Activated T-helper 1 cell treated with anti-CD3 and anti-CD28 coated beads, Interleukin-12 subunit alpha, Interleukin-12 subunit beta, Interleukin-2, Interleukin-4 antibody, amounts not matched to agents 30 ng/mL and 10 ng/mL and 1 ng/mL, durations not matched to agents 14 hours and 24 hours and 36 hours (primary cell): Measurements from ENCODE around the gene RHBDF2. TPM values are rescaled to one million over a fixed set of nuclear protein-coding genes. Genes with fewer than 3 reads are reported as not detected.

Experiments used
- DNase-seq: peaks from one replicate; pipeline ENCODE4 v3.0.0; 2021; ENCODE audit warnings: low spot score
- H3K27ac Mint-ChIP-seq: one replicate; pipeline ENCODE4 v1.8.0; 2021; ENCODE audit warnings: mild to moderate bottlenecking, mixed read lengths
- H3K27me3 Mint-ChIP-seq: one replicate; pipeline ENCODE4 v1.8.0; 2022; ENCODE audit warnings: mild to moderate bottlenecking, moderate library complexity, mixed read lengths; ENCODE audit not compliant: insufficient read depth
- H3K36me3 Mint-ChIP-seq: one replicate; pipeline ENCODE4 v1.8.0; 2021; ENCODE audit warnings: low read depth, mixed read lengths
- H3K4me1 Mint-ChIP-seq: one replicate; pipeline ENCODE4 v1.8.0; 2021; ENCODE audit warnings: low read depth, mixed read lengths
- H3K4me3 Mint-ChIP-seq: one replicate; pipeline ENCODE4 v1.8.0; 2021; ENCODE audit warnings: mild to moderate bottlenecking, moderate library complexity, mixed read lengths
- H3K9me3 Mint-ChIP-seq: one replicate; pipeline ENCODE4 v1.8.0; 2021; ENCODE audit warnings: mixed read lengths
- intact Hi-C: fragments of 100-400 bp; cut with micrococcal nuclease; formaldehyde crosslinking; loops from one replicate; pipeline ENCODE4 v1.15.1; 2024
- total RNA-seq: library from RNA; stranded (reverse); gene quantifications from 2 replicates; pipeline ENCODE4 v1.2.3, GENCODE V29; 2022

Gene RHBDF2
- total RNA-seq, 1 donor from 2014 or later = 53.7 TPM

GRCh38 chr17:76444518-76445311 is 56.5 kb downstream of the RHBDF2 start:
- Mint-ChIP-seq H3K27me3 (no peaks in the 10 kb centered on the region), H3K36me3 (peaks cover 1% of the 10 kb centered on the region), H3K9me3 (no peaks in the 10 kb centered on the region), H3K4me1 (peaks cover 81% of the 10 kb centered on the region), H3K27ac (no peak overlapping the region), H3K4me3 (no peak overlapping the region)
- intact Hi-C loops = no loop called here
- no peak for DNase-seq

DNA sequence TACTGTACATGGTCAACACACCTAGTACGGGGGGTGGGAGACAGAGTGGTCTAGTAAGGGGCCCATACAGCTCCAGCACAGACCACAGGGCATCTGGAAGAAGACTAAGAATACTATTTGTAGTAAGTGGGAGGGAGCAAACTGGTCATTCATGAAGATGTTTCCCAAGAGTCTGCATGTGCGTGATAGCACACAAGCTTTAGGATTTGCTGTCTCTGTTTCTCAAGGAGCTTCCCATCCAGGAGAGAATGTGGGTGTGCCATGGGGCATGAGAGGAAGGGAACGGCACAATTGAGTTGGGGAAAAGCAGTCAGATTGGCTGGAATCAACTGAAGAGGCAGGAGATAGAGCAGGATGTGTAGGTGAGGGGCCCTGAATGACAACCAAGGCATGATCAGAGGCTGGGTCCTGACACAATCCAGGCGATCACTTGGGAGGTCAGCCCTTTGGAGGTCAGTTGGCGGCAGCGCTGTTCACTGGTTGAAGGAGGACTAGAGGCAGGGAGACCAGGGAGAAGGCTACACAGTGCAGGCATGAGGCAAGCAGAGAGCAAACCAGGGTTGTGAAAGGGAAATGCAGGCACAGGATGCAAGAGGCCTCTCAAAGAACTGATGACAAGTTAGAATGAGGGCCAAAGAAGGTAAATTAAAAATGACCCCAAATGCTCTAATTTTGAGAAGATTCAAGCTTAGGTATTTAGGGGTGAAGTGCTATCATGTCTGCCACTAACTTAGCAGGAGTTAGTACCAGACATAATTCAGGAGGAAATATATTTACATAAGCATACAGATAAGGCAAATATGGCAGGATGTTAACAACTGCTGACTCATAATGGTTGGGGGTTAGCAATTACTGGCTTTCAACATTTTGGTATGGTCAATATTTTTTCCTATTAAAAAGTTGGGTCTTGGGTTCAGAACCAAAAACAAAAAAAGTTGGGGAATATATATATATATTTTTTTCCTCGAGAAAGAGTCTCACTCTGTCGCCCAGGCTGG is 58.6 kb downstream of the RHBDF2 start:
- no peaks in the 10 kb centered on the region for H3K27me3 Mint-ChIP-seq
- H3K4me1 Mint-ChIP-seq = peaks cover 67% of the 10 kb centered on the region
- peak overlapping the region; percentile 69 for H3K27ac Mint-ChIP-seq
- no peak overlapping the region for H3K4me3 Mint-ChIP-seq
- intact Hi-C loops = no loop called here
- DNase-seq = no peak
- no peaks in the 10 kb centered on the region for H3K9me3 Mint-ChIP-seq
- H3K36me3 Mint-ChIP-seq = peaks cover 4% of the 10 kb centered on the region

DNA sequence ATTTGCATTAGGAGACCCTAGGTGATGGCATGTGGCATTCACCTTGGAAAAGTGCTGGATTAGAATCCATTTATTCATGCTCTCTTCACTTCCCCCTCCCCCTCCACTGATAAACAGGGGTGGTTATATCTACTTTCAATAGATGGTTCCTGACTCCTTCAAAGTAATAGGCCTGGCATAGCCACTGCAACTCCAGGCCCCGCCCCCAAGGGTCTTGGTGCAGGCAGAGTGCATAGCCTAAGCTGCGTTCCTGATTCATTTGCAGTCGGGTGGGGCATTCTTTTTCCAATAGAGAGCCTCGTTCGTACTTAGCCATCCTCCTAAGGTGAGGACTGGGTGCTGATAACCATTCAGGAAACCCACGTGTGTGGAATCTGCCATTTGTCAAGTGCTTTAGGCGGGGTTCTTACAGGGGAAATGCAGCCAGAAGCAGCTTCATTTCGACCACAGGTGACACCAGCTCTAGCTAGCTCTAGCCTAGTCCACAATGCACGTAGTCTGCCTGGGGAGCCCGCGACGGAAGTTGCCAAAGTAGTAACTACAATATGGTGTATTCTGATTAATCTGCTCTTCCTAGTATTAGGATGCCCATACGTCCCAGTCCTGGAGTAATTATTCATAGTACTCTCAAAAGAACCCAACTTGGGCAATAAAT is 59.4 kb downstream of the RHBDF2 start:
- H3K9me3 Mint-ChIP-seq = no peaks in the 10 kb centered on the region
- peaks cover 6% of the 10 kb centered on the region for H3K36me3 Mint-ChIP-seq
- peak overlapping the region; percentile 69 for H3K27ac Mint-ChIP-seq
- H3K27me3 Mint-ChIP-seq = no peaks in the 10 kb centered on the region
- intact Hi-C loops = no loop called here
- peaks cover 59% of the 10 kb centered on the region for H3K4me1 Mint-ChIP-seq
- no peak overlapping the region for H3K4me3 Mint-ChIP-seq
- DNase-seq = no peak

DNA sequence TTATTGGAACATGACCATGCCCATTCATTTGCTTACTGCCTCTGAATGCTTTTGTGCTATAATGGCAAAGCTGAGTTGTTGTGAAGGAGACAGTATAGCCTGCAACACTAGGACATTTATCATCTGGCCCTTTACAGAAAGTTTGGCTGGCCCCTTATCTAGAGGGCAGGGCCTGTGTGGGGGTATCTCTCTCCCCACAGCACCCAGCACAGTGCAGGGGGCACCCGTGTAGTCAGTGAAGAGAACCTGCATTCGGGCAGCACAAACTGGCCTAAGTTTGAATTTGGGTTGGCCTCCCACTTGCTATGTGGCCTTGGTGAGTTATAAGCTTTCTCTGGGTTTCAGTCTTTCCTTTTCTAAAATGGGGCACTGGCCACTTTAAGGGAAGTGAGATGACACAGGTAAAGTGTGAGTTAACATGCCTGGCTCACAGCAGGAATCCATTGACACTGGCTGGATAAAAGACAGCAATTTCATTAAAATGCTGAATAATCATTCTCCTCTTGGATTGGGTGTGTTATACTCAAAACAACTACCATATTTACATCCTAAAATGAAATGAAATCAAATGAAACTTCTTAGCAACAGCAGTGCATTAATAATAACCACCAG is 60.4 kb downstream of the RHBDF2 start:
- H3K4me3 Mint-ChIP-seq = no peak overlapping the region
- peaks cover 50% of the 10 kb centered on the region for H3K4me1 Mint-ChIP-seq

DNA sequence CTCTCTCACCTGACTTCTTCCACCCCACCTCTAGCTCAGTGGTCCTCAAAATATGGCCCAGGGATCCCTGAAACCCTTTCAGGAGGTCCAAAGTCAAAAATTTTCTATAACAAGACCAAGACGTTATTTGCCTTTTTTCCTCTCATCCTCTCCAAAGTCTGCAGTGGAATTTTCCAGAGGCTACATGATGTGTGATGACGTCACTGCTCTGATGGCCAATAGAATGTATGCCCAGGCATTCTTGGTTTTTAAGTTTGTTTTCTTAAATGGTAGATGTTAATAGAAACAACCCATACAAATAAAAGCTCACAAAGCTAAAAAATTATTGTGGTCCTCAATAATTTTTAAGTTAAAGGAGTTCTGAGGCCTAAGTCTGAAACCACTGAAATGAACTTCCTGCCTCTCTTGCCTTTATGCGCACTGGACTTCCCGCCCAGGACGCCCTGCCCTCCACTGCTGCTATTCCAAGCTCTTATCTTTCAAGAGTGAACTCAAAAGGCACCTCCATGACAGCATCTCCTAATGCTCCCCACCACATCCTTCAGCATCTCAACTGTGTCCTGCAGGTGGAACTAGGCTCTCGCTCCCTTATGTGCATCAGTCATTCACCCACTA is 61.8 kb downstream of the RHBDF2 start:
- H3K4me1 Mint-ChIP-seq = peaks cover 35% of the 10 kb centered on the region
- intact Hi-C loops = no loop called here
- H3K9me3 Mint-ChIP-seq = no peaks in the 10 kb centered on the region
- no peak overlapping the region for H3K4me3 Mint-ChIP-seq
- DNase-seq = no peak
- peaks cover 6% of the 10 kb centered on the region for H3K36me3 Mint-ChIP-seq
- no peak overlapping the region for H3K27ac Mint-ChIP-seq
- H3K27me3 Mint-ChIP-seq = no peaks in the 10 kb centered on the region

More for the DNA sequence above, 60.4 kb downstream of the RHBDF2 start:
- H3K36me3 Mint-ChIP-seq = peaks cover 6% of the 10 kb centered on the region
- H3K27ac Mint-ChIP-seq = no peak overlapping the region
- no peak for DNase-seq
- H3K9me3 Mint-ChIP-seq = no peaks in the 10 kb centered on the region
- intact Hi-C loops = no loop called here
- no peaks in the 10 kb centered on the region for H3K27me3 Mint-ChIP-seq

DNA sequence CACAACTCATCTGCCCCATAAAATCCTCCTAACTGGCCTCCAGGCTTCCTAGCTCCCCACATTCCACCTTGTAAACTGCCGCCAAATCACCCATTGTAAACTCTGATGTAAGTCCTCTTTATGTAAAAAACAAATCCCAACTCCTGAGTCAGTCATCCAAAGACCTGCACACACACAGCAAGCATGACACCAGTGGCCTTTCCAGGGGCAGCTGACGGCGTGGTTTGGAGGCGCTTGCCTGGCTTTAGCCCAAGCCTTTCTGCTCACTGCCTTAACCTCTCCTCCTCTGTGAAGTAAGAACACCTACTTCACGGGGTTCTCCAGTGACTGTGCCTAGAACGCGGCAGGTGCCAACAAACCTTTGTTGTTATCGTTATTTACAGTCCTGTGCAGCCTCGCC is 62.3 kb downstream of the RHBDF2 start:
- Mint-ChIP-seq H3K4me3 (no peak overlapping the region), H3K27me3 (no peaks in the 10 kb centered on the region), H3K9me3 (no peaks in the 10 kb centered on the region), H3K27ac (no peak overlapping the region), H3K4me1 (peaks cover 34% of the 10 kb centered on the region), H3K36me3 (peaks cover 6% of the 10 kb centered on the region)
- intact Hi-C loops = no loop called here
- no peak for DNase-seq

DNA sequence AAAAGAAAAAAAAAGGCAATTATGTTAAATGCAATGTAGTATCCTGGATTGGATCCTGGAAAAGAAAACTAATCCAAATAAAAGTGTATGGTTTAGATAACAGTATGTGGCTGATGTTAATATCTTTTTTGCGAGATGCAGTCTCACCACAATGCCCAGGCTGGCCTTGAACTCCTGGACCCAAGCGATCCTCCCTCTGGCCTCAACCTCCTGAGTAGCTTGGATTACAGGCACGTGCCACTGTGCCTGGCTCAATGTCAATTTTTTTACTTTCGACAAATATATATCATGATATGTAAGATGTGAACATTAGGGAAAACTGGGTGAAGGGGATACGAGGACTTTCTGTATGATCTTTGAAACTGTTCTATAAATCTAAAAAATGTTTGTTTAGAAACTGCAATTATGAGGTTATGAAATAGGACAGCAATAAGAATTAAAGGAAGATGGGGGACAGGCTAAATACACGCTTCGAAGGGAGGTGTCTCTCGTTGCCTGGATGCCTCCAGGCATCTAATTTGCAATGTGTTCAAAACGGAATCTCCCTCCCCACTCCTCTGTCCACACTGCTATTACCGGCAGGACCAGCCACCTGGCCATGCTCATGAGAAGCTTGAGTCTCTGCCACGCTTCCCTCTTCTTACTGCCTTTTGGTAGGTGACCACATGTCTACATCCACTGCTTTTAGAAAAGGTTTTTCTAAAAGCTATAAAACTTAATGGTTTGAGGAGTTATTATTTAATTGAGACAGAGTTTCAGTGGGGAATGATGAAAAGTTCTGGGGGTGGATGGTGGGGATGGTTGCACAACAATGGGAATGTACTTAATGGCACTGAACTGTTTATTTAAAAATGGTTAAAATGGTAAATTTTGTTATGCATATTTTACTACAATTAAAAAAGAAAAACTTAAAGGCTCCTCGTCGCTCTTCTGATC is 63.5 kb downstream of the RHBDF2 start:
- intact Hi-C loops = no loop called here
- DNase-seq = no peak
- Mint-ChIP-seq H3K27me3 (no peaks in the 10 kb centered on the region), H3K36me3 (peaks cover 5% of the 10 kb centered on the region), H3K4me3 (no peak overlapping the region), H3K27ac (no peak overlapping the region), H3K4me1 (peaks cover 23% of the 10 kb centered on the region), H3K9me3 (no peaks in the 10 kb centered on the region)

GRCh38 chr17:76435751-76436150 is 65.5 kb downstream of the RHBDF2 start:
- Mint-ChIP-seq H3K36me3 (peaks cover 5% of the 10 kb centered on the region), H3K4me3 (no peak overlapping the region), H3K4me1 (peaks cover 9% of the 10 kb centered on the region), H3K27me3 (no peaks in the 10 kb centered on the region), H3K27ac (no peak overlapping the region), H3K9me3 (no peaks in the 10 kb centered on the region)
- intact Hi-C loops = no loop called here
- DNase-seq = no peak

DNA sequence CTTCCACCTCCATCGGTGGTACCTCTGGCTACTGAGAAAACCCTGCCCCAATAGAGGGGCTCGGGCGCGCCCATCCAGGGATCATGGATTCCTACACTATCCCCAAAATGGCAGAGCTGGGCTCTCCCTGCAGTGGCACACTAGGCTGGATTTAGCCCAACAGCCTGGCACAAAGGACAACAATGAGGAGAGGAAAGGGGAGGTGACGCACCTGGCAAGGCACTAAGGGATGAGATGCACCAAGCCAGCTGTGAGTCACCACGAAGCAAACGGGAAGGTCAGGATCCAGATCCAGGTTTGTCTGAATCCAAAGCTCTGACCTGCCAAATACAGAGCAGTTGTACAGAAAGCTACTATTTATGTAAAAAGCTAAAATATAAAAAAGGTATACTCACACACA is 66.4 kb downstream of the RHBDF2 start:
- H3K4me1 Mint-ChIP-seq = peaks cover 8% of the 10 kb centered on the region
- intact Hi-C loops = no loop called here
- H3K4me3 Mint-ChIP-seq = no peak overlapping the region
- peaks cover 7% of the 10 kb centered on the region for H3K36me3 Mint-ChIP-seq
- no peak overlapping the region for H3K27ac Mint-ChIP-seq
- no peak for DNase-seq
- H3K9me3 Mint-ChIP-seq = no peaks in the 10 kb centered on the region
- no peaks in the 10 kb centered on the region for H3K27me3 Mint-ChIP-seq

DNA sequence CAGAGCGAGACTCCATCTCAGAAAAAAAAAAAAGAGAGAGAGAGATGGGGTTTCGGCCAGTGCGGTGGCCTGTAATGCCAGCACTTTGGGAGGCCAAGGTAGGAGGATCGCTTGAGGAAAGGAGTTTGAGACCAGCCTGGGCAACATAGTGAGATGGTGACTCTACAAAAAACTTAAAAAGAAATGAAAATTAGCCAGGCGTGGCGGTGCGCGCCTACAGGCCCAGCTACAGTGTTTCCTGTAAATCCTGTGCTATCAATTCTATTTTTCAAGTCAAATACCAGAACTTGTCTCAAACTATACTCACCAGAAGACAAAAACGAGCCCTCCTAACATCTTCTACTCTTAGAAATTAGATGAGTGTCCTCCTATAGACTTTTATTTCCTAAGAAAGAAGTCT is 67.5 kb downstream of the RHBDF2 start:
- no peak for DNase-seq

DNA sequence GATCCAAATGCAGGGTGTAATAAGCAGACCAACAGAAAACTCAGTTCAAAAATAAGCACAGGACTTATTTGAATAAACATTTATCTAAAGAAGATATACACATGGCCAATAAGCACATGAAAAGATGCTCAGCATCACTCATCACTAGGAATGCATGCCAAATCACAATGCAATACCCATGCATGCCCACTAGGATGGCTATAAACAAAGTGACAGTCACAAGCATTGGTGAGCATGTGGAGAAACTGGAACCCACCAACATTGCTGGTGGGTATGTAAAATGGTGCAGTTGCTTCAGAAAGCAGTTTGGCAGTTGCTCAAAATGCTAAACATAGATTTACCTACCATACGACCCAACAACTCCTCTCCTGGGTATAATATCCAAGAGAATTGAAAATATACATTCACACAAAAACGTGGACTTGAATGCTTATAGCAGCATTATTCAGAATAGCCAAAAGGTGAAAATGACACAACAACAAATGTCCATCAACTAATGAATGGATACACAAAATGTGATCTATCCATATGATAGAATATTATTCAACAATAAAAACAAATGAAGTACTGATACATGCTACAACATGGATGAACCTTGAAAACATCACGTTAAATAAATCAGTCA is 68.4 kb downstream of the RHBDF2 start:
- H3K4me3 Mint-ChIP-seq = no peak overlapping the region
- H3K4me1 Mint-ChIP-seq = peaks cover 12% of the 10 kb centered on the region
- no peaks in the 10 kb centered on the region for H3K9me3 Mint-ChIP-seq
- H3K27ac Mint-ChIP-seq = no peak overlapping the region
- H3K36me3 Mint-ChIP-seq = peaks cover 5% of the 10 kb centered on the region
- no peak for DNase-seq
- H3K27me3 Mint-ChIP-seq = no peaks in the 10 kb centered on the region
- intact Hi-C loops = no loop called here

More for the DNA sequence above, 67.5 kb downstream of the RHBDF2 start:
- Mint-ChIP-seq H3K9me3 (no peaks in the 10 kb centered on the region), H3K27ac (no peak overlapping the region), H3K36me3 (peaks cover 7% of the 10 kb centered on the region), H3K4me3 (no peak overlapping the region), H3K27me3 (no peaks in the 10 kb centered on the region), H3K4me1 (peaks cover 4% of the 10 kb centered on the region)
- intact Hi-C loops = no loop called here
